ENCODE data around the gene LPP.

The LPP gene

DNA sequence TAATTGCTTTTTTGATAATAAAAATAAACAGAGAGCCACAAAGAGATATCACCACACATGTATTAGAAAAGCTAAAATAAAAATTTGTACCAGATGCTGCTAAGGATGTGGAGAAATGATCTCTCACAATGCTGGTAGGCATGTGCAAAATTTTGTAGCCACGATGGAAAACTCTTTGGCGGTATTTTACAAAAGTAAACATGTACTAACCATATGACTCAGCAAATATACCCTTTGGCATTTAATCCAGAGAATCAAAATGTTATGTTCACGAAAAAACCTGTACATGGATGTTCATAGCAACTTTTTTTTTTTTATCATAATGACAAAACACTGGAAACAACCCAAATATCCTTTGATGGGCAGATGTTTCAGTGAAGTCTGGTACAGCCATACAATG lies 261.2 kb downstream of the LPP start:
- TF ChIP-seq TAF1 (IDR thresholded peaks at IDR 0.05; ENCODE audit: borderline replicate concordance, insufficient read depth, low read length), result no peak
- TF ChIP-seq, protein P1, sequence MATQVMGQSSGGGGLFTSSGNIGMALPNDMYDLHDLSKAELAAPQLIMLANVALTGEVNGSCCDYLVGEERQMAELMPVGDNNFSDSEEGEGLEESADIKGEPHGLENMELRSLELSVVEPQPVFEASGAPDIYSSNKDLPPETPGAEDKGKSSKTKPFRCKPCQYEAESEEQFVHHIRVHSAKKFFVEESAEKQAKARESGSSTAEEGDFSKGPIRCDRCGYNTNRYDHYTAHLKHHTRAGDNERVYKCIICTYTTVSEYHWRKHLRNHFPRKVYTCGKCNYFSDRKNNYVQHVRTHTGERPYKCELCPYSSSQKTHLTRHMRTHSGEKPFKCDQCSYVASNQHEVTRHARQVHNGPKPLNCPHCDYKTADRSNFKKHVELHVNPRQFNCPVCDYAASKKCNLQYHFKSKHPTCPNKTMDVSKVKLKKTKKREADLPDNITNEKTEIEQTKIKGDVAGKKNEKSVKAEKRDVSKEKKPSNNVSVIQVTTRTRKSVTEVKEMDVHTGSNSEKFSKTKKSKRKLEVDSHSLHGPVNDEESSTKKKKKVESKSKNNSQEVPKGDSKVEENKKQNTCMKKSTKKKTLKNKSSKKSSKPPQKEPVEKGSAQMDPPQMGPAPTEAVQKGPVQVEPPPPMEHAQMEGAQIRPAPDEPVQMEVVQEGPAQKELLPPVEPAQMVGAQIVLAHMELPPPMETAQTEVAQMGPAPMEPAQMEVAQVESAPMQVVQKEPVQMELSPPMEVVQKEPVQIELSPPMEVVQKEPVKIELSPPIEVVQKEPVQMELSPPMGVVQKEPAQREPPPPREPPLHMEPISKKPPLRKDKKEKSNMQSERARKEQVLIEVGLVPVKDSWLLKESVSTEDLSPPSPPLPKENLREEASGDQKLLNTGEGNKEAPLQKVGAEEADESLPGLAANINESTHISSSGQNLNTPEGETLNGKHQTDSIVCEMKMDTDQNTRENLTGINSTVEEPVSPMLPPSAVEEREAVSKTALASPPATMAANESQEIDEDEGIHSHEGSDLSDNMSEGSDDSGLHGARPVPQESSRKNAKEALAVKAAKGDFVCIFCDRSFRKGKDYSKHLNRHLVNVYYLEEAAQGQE (IDR thresholded peaks at IDR 0.05; ENCODE audit: insufficient read depth in 1 of 2, low read depth in 2 of 2, low read length in 2 of 2), result no peak
- TF ChIP-seq FOXP2 (optimal IDR thresholded peaks at IDR 0.05; ENCODE audit: borderline replicate concordance, extremely low read depth, extremely low read length, insufficient read depth), result no peak
- TF ChIP-seq SIN3A (IDR thresholded peaks at IDR 0.05; ENCODE audit: borderline replicate concordance, insufficient read depth, low read length), result no peak
- no peak for TF ChIP-seq POLR2AphosphoS5 (IDR thresholded peaks at IDR 0.05; ENCODE audit: low read depth, low read length)

- TF ChIP-seq FOXP2 (optimal IDR thresholded peaks at IDR 0.05; ENCODE audit: borderline replicate concordance, extremely low read depth, extremely low read length, insufficient read depth) (no peak), SIN3A (IDR thresholded peaks at IDR 0.05; ENCODE audit: borderline replicate concordance, insufficient read depth, low read length) (no peak), POLR2AphosphoS5 (IDR thresholded peaks at IDR 0.05; ENCODE audit: low read depth, low read length) (no peak), TAF1 (IDR thresholded peaks at IDR 0.05; ENCODE audit: borderline replicate concordance, insufficient read depth, low read length) (no peak)
- TF ChIP-seq, protein P1 (IDR thresholded peaks at IDR 0.05; ENCODE audit: insufficient read depth in 1 of 2, low read depth in 2 of 2, low read length in 2 of 2), result no peak
Measured at GRCh38 chr3:188416041-188416440, 262.1 kb downstream of the LPP start.

- no peak for TF ChIP-seq TAF1 (IDR thresholded peaks at IDR 0.05; ENCODE audit: borderline replicate concordance, insufficient read depth, low read length)
- TF ChIP-seq, protein P1 (IDR thresholded peaks at IDR 0.05; ENCODE audit: insufficient read depth in 1 of 2, low read depth in 2 of 2, low read length in 2 of 2), result no peak
- no peak for TF ChIP-seq FOXP2 (optimal IDR thresholded peaks at IDR 0.05; ENCODE audit: borderline replicate concordance, extremely low read depth, extremely low read length, insufficient read depth)
- no peak for TF ChIP-seq SIN3A (IDR thresholded peaks at IDR 0.05; ENCODE audit: borderline replicate concordance, insufficient read depth, low read length)
- TF ChIP-seq POLR2AphosphoS5 (IDR thresholded peaks at IDR 0.05; ENCODE audit: low read depth, low read length), result no peak
Measured at GRCh38 chr3:188417271-188417696, 263.3 kb downstream of the LPP start.

DNA sequence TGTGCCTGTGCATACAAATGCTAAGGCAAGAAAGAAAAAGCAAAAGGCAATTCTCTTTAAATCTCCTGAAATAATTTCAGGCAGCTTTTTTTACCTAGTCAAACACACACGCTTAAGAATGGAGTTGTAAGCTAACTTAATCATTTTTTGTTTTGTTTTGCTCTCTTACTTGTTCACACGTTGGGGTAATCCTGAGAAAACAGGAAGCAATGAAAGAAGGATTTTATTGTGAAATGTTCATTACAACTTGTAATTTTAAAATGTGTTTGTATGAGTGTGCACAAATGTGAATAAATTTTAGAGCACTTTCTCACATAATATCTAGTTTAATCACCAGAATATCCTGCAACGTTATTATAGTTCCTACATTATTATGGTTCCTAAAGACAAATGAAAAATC lies 263.8 kb downstream of the LPP start:
- TF ChIP-seq TAF1 (IDR thresholded peaks at IDR 0.05; ENCODE audit: borderline replicate concordance, insufficient read depth, low read length) (no peak), POLR2AphosphoS5 (IDR thresholded peaks at IDR 0.05; ENCODE audit: low read depth, low read length) (no peak), SIN3A (IDR thresholded peaks at IDR 0.05; ENCODE audit: borderline replicate concordance, insufficient read depth, low read length) (no peak), FOXP2 (optimal IDR thresholded peaks at IDR 0.05; ENCODE audit: borderline replicate concordance, extremely low read depth, extremely low read length, insufficient read depth) (no peak)
- TF ChIP-seq, protein P1 (IDR thresholded peaks at IDR 0.05; ENCODE audit: insufficient read depth in 1 of 2, low read depth in 2 of 2, low read length in 2 of 2), result no peak
